Nephron (organoid): Measurements from ENCODE around the gene TSPAN7.

ENCODE experiments used
- H3K27ac Mint-ChIP-seq, 3 experiments: 2 replicates each; pipeline ENCODE4 v1.8.0; 2020; ENCODE audit warnings: mixed read lengths in 3 of 3, mild to moderate bottlenecking in 2 of 3, moderate library complexity in 1 of 3
- H3K27me3 Mint-ChIP-seq: 2 replicates; pipeline ENCODE4 v1.8.0; 2021; ENCODE audit warnings: low read depth, mild to moderate bottlenecking, moderate library complexity, mixed read lengths
- H3K36me3 Mint-ChIP-seq: 2 replicates; pipeline ENCODE4 v1.8.0; 2020; ENCODE audit warnings: low read depth, mixed read lengths
- H3K4me1 Mint-ChIP-seq: 2 replicates; pipeline ENCODE4 v1.8.0; 2020; ENCODE audit warnings: mixed read lengths
- H3K4me3 Mint-ChIP-seq, 3 experiments: 2 replicates each; pipeline ENCODE4 v1.8.0; 2020; ENCODE audit warnings: mild to moderate bottlenecking in 3 of 3, mixed read lengths in 3 of 3, moderate library complexity in 2 of 3
- H3K9me3 Mint-ChIP-seq: 2 replicates; pipeline ENCODE4 v1.8.0; 2020; ENCODE audit warnings: mixed read lengths
- TF ChIP-seq, protein P1 (sequence below), 3 experiments: fragments of 200-600 bp; sonication (generic); IDR thresholded peaks; one replicate each; pipeline ENCODE4 v1.5.0; 2021; ENCODE audit warnings: antibody characterized with exemption in 3 of 3; ENCODE audit not compliant: unreplicated experiment in 3 of 3

The TSPAN7 gene

DNA sequence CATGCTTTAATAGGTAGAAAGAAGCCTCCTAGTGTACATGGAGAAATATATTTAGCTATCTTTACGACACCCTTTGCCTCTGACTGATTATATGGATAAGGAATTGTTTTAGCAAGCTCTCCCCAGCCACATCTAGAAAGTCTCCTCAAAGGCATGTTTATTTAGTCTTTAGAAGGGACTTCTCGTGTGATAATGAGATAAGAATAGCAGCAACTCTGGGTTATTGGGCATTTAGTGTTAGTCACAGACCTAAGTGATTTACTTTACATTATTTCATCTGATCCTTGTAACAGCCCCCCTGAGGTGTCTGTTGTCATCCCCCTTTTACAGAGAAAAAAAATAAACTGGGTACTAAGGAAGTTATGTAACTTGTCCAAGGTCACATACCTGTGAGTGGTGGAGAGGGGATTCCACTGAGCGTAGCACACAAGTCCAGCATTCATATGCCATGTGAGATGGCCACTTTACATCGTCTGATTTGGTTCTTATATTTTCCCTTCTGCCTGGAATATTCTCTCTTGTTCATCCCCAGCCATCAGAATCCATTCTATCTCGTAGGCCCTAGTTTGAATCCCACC, 77.7 kb downstream of the TSPAN7 start:
- TF ChIP-seq, protein P1, sequence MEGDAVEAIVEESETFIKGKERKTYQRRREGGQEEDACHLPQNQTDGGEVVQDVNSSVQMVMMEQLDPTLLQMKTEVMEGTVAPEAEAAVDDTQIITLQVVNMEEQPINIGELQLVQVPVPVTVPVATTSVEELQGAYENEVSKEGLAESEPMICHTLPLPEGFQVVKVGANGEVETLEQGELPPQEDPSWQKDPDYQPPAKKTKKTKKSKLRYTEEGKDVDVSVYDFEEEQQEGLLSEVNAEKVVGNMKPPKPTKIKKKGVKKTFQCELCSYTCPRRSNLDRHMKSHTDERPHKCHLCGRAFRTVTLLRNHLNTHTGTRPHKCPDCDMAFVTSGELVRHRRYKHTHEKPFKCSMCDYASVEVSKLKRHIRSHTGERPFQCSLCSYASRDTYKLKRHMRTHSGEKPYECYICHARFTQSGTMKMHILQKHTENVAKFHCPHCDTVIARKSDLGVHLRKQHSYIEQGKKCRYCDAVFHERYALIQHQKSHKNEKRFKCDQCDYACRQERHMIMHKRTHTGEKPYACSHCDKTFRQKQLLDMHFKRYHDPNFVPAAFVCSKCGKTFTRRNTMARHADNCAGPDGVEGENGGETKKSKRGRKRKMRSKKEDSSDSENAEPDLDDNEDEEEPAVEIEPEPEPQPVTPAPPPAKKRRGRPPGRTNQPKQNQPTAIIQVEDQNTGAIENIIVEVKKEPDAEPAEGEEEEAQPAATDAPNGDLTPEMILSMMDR (IDR thresholded peaks at IDR 0.05; ENCODE audit: unreplicated experiment in 3 of 3), result no peak
- H3K27me3 Mint-ChIP-seq, result no peaks in the 10 kb centered on the region

DNA sequence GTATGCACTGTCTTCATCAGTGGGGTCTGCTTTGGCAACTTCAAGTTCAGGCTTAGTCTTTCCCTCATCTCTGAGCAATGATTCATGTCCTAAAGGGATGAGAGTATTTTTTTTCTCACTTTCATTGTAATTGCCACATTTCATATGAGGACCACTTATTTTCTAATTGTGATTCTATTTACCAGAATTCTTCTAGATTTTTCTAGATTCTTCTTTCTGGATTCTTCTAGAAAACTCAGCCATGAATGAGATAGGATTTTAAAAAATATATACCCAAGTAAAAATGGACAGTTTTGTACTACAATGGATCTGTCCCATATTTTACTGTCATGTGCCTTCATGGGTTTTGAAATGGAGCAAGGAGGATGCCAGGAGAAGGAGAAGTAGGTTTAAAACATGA, 78.4 kb downstream of the TSPAN7 start:
- Mint-ChIP-seq H3K4me1 (peaks cover 12% of the 10 kb centered on the region), H3K36me3 (no peaks in the 10 kb centered on the region), H3K27ac (no peak overlapping the region), H3K9me3 (no peaks in the 10 kb centered on the region), H3K4me3 (no peak overlapping the region), H3K27me3 (no peaks in the 10 kb centered on the region)
- TF ChIP-seq, protein P1 (IDR thresholded peaks at IDR 0.05; ENCODE audit: unreplicated experiment in 3 of 3), result no peak

More for the DNA sequence above, 77.7 kb downstream of the TSPAN7 start:
- Mint-ChIP-seq H3K36me3 (no peaks in the 10 kb centered on the region), H3K27ac (no peak overlapping the region), H3K4me1 (peaks cover 12% of the 10 kb centered on the region), H3K4me3 (no peak overlapping the region), H3K9me3 (no peaks in the 10 kb centered on the region)

DNA sequence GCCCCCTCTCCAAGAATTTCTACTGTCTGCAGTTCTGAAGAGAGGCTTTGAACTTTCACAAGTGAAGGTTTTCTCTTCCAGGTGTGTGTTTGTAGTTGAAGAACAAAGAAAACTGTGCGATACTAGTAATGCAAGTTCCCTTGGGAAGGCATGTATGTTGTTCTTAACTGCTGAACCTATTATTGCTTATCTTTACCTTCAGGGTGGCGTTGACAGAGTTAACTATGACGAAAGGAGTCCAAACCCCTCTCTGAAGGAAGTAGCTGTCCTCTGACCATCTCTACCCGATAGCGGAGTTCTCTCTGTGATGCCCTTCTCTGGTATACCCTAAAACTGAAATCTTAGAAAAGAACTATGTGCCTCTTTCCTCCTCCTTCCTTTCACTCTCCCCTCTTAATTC, 79.9 kb downstream of the TSPAN7 start:
- peaks cover 12% of the 10 kb centered on the region for H3K4me1 Mint-ChIP-seq
- H3K27ac Mint-ChIP-seq, result no peak overlapping the region
- TF ChIP-seq, protein P1 (IDR thresholded peaks at IDR 0.05; ENCODE audit: unreplicated experiment in 3 of 3), result no peak
- H3K4me3 Mint-ChIP-seq, result no peak overlapping the region
- no peaks in the 10 kb centered on the region for H3K27me3 Mint-ChIP-seq
- no peaks in the 10 kb centered on the region for H3K36me3 Mint-ChIP-seq
- no peaks in the 10 kb centered on the region for H3K9me3 Mint-ChIP-seq

DNA sequence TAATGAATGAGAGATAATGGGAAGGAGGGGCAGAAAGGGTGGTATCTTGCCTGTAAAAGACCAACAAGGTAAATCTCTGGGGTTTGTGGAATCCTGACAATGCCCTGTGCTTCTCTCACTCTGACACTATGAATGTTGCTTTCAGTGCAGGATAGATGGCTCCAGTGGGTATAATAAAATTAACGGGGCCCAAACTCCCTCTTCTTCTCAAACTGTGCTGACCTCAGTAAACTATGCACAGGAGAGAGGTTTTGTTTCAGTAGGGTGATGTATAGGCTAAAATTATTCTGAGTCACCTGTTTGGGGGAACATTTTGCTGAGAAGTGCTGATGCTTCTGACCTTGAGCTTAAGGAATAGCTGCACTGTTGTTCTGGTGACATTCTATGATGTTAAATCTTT, 82.6 kb downstream of the TSPAN7 start:
- TF ChIP-seq, protein P1 (IDR thresholded peaks at IDR 0.05; ENCODE audit: unreplicated experiment in 3 of 3), result no peak
- no peaks in the 10 kb centered on the region for H3K36me3 Mint-ChIP-seq
- H3K27ac Mint-ChIP-seq, result no peak overlapping the region
- H3K4me3 Mint-ChIP-seq, result no peak overlapping the region
- H3K9me3 Mint-ChIP-seq, result no peaks in the 10 kb centered on the region
- H3K27me3 Mint-ChIP-seq, result no peaks in the 10 kb centered on the region
- peaks cover 6% of the 10 kb centered on the region for H3K4me1 Mint-ChIP-seq

DNA sequence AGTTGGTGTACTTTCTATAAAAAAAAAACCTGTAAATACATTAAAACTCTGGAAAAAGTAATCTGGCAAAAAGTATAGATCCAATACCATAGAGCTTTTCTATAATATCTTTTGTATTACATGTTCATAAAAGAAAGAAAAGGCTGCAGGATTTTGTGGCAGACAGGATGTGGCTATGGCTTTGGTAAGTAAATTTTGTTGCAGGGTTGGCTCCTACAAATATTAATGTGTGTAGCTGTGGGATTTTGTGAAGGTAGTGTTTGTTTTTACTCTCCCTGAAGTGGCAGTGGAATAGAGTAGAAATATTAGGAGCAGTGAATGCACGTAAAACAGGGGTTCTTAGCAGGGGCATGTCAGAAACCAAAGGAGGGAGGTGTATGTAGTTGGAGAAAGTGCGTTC, 84.8 kb downstream of the TSPAN7 start:
- Mint-ChIP-seq H3K4me3 (no peak overlapping the region), H3K27ac (no peak overlapping the region), H3K36me3 (no peaks in the 10 kb centered on the region), H3K4me1 (peaks cover 1% of the 10 kb centered on the region), H3K9me3 (no peaks in the 10 kb centered on the region), H3K27me3 (no peaks in the 10 kb centered on the region)
- TF ChIP-seq, protein P1 (IDR thresholded peaks at IDR 0.05; ENCODE audit: unreplicated experiment in 3 of 3), result no peak

DNA sequence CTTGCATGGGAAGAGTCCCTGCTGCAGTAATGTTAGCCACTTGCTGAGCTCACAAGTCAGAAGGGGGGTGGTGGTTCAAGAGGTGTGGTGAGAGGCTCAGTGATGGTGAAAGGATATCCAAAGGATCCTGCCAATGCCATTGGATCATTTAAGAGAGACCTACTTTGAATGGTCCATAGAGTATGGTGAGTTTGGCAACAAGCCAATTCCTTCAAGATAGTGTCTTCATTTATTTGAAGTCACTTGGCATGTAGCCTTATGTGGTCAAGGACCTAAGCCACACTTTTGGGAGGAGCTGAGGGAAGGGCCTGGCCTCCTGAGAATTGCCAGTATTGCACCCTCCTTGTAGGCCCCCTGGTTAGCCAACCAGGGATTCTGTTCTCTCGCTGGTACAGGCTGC, 87.9 kb downstream of the TSPAN7 start:
- TF ChIP-seq, protein P1 (IDR thresholded peaks at IDR 0.05; ENCODE audit: unreplicated experiment in 3 of 3), result no peak
- Mint-ChIP-seq H3K27me3 (no peaks in the 10 kb centered on the region), H3K27ac (no peak overlapping the region), H3K36me3 (no peaks in the 10 kb centered on the region), H3K9me3 (no peaks in the 10 kb centered on the region), H3K4me3 (no peak overlapping the region), H3K4me1 (peaks cover 5% of the 10 kb centered on the region)
